ENCODE data around the gene KRTAP10-11.
"Not testable (repeated sequence)": the region's sequence is repeated elsewhere in the genome, so short reads cannot be mapped to it uniquely, and the experiment has no call there.

Gene KRTAP10-11

DNA sequence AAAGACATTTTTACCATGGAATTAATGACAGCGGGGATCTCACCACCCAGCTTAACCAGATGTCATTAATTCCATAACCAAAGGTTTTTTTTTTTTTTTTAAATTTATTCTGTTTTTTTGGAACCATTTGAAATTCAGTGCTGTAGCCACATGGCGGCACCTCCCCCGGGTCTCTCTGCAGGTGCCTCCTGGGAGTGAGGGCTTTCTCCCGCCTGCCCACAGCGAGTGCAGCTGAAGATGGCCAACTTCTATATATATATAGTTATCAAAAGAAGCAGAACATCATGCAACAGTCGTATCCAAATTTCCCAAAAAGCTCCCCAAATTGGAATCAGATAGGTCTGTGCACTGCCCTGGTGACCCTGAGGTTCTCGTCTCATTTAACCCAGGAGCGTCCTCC is 30.7 kb upstream of the KRTAP10-11 start:
- no peak for DNase-seq

DNA sequence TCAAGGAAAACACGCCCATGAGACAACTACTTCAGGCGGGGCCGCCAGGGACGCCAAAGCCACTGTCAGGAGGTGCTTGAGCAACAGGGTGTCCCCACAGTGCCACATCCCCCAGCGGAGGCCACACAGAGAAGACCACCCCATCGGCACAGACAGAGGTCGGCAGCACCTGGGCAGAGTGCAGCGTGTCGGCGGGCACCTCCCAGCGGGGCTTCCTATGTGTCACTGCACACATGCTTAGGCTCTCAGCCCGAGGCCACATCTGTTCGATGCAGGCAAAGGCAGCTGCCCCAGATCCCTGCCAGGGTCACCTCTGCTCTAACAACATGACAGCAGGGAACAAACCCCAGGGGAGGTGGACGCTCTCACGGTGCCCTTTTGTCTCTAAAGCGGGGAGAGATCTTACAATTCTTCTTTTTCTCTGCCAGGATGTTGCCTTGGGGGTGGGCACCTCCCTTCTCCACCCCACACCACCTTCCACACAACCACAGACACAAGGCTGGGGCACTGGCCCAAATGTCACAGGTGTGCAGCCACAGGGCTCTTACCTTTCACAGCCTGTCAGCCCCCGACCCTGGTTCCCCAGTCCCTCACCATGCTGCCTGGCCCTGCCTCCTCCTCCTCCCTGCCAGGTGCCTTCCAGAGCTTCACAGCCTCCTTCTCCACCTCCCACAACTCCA is 30.2 kb upstream of the KRTAP10-11 start:
- DNase-seq, result no peak

- no peak for DNase-seq
Measured at GRCh38 chr21:44616591-44616926, 29.7 kb upstream of the KRTAP10-11 start.

DNA sequence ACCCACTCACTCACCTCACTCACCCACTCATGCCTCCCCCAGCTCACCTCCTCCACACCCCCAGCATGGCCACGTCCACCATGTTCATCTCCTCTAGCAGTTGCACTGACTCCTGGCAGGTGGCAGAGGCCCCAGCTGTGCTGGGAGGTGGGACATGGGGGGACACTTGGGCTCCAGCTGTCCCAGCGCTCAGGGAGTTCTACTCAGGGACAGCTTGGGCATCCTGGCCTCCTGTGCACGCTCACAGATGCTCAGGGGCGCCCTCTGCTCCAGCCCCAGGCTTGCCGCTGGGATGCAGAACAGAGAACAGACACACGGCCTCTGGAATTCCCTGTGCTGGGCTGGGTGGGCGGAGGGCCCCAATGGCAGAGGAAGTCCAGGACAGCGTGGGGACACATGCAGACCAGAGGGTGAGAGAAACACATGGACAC is 29.1 kb upstream of the KRTAP10-11 start:
- DNase-seq, result no peak

- no peak for DNase-seq
Measured at GRCh38 chr21:44618504-44618903, 27.7 kb upstream of the KRTAP10-11 start.

DNA sequence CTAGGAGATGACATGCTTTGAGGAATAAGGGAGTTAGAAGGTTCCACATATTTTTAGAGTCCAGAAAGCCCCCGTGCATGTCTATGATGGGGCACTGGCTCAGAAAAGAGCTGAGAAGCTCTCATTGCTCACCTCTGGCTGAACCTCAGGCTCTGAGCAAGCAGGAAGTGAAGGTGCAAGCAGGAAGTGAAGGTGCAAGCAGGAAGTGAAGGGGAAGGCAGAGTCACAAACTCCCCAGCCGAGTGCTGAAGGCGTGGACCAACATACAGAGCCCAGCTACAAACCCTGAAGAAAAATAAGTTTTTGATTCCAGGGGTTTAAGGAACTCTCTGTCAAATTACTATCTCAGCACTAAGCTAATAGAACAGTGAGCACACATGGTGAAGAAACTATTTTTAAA is 27.3 kb upstream of the KRTAP10-11 start:
- DNase-seq, result no peak

GRCh38 chr21:44619886-44620285 is 26.3 kb upstream of the KRTAP10-11 start:
- DNase-seq, result no peak

GRCh38 chr21:44623575-44623974 is 22.6 kb upstream of the KRTAP10-11 start:
- DNase-seq, result no peak

- DNase-seq, result no peak
Measured at GRCh38 chr21:44625756-44626155, 20.5 kb upstream of the KRTAP10-11 start.

- no peak for DNase-seq
Measured at GRCh38 chr21:44626262-44626661, 20.0 kb upstream of the KRTAP10-11 start.

DNA sequence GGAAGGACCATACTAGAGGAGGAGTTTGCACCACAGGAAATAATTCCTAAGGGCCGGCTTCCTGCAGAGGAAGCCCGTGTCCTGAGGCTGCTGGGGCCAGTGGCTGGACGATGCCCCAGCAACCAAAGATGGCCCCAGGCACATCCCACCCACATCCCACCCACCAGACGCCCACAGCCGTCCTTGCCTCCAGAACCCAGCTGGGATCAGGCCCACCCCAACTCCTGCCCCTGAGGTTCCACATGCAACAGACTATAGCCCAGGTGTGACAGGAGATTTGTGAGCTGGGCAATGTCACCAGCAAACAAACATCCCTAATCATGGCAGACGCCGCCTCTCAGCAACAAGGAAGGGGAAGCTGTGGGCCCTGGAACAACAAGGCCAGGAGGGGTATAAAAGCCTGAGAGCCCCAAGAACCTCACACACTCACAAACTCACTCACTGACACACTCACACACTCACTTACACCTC is 19.5 kb upstream of the KRTAP10-11 start, which contains the start of gene KRTAP10-9:
KRTAP10-9 (plus strand) TSS at position 421 of the 471 bp plus-strand sequence. CDS start 79 bp downstream, outside the sequence.
- no peak for DNase-seq

- not testable (repeated sequence) for DNase-seq
Measured at GRCh38 chr21:44627181-44627822, 18.9 kb upstream of the KRTAP10-11 start.

DNA sequence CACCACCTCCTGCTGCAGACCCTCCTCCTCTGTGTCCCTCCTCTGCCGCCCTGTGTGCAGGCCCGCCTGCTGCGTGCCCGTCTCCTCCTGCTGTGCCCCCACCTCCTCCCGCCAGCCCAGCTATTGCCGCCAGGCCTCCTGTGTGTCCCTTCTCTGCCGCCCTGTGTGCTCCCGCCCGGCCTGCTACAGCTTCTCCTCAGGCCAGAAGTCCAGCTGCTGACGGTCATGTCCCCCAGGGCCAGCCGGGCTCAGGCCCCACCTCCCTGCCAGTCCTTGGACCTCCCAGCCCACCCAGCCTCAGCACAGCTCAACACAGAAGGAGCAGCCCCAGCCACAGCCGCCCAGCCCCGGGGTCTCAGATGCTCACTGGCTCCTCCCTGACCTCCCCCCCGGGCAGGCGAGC is 18.4 kb upstream of the KRTAP10-11 start:
- DNase-seq, result not testable (repeated sequence)

- no peak for DNase-seq
Measured at GRCh38 chr21:44628707-44629391, 17.4 kb upstream of the KRTAP10-11 start.

- no peak for DNase-seq
Measured at GRCh38 chr21:44630440-44630839, 15.8 kb upstream of the KRTAP10-11 start.

DNA sequence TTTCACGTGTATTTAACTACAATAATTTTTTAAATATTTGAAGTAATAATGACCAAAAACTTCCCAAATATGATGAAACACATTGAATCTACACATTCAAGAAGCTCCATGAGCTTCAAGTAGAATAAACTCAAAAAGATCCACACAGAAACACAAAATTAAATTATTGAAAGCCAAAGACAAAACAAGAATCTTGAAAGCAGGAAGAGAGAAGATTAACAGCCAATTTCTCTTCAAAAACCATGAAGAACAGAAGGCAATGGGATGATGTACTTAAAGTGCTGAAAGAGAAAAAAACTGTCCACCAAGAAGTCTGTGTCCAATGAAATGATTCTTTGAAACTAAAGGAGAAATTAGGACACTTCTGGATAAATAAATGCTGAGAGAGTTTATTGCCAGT is 14.1 kb upstream of the KRTAP10-11 start:
- no peak for DNase-seq

DNA sequence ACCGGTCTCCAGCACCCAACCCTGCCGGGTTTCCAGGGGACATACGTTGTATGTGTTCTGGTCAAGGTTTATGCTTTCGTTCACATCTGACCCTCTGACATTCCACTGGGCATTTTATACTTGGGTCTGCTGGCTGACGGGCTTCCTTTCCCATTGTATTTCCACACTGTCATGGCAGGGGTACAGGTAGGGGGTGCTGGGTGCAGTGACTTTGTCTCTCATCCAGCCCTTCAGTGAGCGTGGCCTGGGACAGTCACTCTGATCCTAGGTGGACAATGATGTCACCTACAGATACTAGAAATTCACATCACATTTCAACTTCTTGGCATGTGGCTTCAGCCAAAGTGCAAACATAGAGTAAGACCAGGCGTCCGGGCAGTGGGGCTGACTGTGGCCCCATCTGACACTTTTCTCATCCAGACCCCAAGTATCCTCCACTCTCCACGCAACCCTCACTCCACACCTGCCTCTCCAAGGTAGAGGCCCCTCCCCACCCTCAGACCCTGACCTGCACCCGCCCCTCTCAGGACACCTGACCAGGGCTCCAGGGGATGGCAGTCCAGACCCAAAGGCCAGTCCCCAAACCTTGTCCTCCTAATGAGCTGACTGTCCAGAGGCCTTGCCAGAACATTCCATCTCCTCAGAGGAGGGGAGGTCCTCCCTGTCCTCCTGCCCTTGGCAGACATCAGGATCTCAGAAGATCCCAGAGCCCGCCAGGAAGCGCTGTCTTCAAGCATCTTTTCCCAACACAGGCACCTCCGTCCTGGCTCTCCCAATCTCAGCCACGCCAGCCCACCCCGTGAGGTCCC is 9.8 kb upstream of the KRTAP10-11 start:
- no peak for DNase-seq

DNA sequence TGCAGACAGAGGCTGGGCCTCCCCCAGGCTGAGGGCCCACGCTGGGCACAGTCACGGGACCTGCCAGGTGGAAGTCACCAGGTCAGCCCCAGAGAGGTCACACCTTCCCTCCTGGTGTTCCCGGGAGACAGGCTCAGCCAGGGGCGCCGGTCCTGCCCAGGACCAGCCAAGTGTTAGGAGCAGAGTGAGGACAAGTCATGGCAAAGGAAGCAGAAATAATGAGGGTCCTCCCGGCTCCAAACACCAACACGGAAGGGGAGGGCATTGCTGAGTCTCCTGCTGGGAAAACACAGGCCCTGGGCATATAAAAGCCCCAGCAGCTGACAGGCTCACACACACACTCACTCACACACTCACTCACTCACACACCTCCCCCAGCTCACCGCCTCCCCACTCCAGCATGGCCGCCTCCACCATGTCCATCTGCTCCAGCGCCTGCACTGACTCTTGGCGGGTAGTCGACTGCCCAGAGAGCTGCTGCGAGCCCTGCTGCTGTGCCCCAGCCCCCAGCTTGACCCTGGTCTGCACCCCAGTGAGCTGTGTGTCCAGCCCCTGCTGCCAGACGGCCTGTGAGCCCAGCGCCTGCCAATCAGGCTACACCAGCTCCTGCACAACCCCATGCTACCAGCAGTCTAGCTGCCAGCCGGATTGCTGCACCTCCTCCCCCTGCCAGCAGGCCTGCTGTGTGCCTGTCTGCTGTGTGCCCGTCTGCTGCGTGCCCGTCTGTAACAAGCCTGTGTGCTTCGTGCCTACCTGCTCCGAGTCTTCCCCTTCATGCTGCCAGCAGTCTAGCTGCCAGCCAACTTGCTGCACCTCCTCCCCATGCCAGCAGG is 9.0 kb upstream of the KRTAP10-11 start, which contains the start of gene KRTAP10-10:
KRTAP10-10 (plus strand) TSS at position 339 of the 833 bp plus-strand sequence; CDS start at position 401, 62 bp downstream.
- no peak for DNase-seq

- DNase-seq, result not testable (repeated sequence)
Measured at GRCh38 chr21:44637851-44638348, 8.3 kb upstream of the KRTAP10-11 start.

- not testable (repeated sequence) for DNase-seq
Measured at GRCh38 chr21:44638506-44639330, 7.5 kb upstream of the KRTAP10-11 start.

GRCh38 chr21:44639331-44639655 is 6.9 kb upstream of the KRTAP10-11 start:
- DNase-seq, result no peak
